Suprapubic skin (tissue), 3 donors: ENCODE measurements around the gene EDN1.

ENCODE experiments used
- POLR2AphosphoS5 ChIP-seq, 3 donors: sonication (generic); formaldehyde crosslinking; IDR thresholded peaks; one replicate each; pipeline ENCODE4 v1.6.1; 2017; ENCODE audit warnings: antibody characterized with exemption in 3 of 3
- TF ChIP-seq, protein P1 (sequence below), 2 donors: fragments of 200-600 bp in 1 of 2; fragments of 450-650 bp in 1 of 2; sonication (generic) in 1 of 2; IDR thresholded peaks; one replicate each; pipeline ENCODE4 v1.5.1; 2016 to 2019; ENCODE audit warnings: antibody characterized with exemption in 2 of 2, mild to moderate bottlenecking in 1 of 2, moderate library complexity in 1 of 2

DNA sequence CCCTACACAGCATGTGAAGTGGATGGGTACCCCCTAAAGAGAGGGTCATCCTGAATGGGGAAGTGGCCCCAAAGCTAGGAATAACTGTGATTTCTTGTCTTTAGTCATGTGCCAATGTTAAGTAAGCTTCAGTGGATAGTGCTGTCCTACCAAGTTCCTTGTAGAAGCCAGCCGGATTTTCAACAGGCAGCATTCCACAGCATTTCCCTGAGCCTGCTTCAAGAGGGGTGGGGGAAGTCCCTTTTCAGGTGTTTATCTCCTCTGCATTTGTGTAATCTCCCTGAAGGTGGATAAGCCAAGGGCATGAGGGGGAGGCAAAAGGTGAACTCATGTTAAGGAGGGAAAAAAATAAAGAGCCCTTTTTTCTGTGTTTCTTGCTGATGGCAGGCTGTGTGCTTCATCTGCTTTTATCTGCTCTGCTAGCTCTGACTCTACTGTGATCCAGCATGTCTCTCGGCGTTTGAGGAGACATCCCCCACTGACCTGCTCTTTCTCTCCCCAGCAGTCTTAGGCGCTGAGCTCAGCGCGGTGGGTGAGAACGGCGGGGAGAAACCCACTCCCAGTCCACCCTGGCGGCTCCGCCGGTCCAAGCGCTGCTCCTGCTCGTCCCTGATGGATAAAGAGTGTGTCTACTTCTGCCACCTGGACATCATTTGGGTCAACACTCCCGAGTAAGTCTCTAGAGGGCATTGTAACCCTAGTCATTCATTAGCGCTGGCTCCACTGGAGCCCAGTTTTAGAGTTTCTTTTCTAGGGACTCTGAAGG is 1.9 kb downstream of the EDN1 start:
- TF ChIP-seq, protein P1, sequence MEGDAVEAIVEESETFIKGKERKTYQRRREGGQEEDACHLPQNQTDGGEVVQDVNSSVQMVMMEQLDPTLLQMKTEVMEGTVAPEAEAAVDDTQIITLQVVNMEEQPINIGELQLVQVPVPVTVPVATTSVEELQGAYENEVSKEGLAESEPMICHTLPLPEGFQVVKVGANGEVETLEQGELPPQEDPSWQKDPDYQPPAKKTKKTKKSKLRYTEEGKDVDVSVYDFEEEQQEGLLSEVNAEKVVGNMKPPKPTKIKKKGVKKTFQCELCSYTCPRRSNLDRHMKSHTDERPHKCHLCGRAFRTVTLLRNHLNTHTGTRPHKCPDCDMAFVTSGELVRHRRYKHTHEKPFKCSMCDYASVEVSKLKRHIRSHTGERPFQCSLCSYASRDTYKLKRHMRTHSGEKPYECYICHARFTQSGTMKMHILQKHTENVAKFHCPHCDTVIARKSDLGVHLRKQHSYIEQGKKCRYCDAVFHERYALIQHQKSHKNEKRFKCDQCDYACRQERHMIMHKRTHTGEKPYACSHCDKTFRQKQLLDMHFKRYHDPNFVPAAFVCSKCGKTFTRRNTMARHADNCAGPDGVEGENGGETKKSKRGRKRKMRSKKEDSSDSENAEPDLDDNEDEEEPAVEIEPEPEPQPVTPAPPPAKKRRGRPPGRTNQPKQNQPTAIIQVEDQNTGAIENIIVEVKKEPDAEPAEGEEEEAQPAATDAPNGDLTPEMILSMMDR (IDR thresholded peaks at IDR 0.05) = no peak
- no peak for TF ChIP-seq POLR2AphosphoS5 (IDR thresholded peaks at IDR 0.05)
